Activated T-cell treated with anti-CD3 and anti-CD28 coated beads, Interleukin-2, amount 50 U/mL, for 48 hours (primary cell): Measurements from ENCODE around the gene IFNLR1.

Experiments
- DNase-seq, 2 experiments: peaks; one replicate each; pipeline ENCODE4 v3.0.0-alpha.2; 2020

The IFNLR1 gene

GRCh38 chr1:24142546-24143534, 44.2 kb downstream of the IFNLR1 start, which contains the start of gene IL22RA1:
IL22RA1 (minus strand) TSS chr1:24143140; CDS start chr1:24143082, 58 bp downstream.
- DNase-seq = no peak

- DNase-seq = no peak
Observed at GRCh38 chr1:24141311-24141997, 45.6 kb downstream of the IFNLR1 start.

GRCh38 chr1:24140741-24141181, 46.3 kb downstream of the IFNLR1 start:
- DNase-seq = no peak

DNA sequence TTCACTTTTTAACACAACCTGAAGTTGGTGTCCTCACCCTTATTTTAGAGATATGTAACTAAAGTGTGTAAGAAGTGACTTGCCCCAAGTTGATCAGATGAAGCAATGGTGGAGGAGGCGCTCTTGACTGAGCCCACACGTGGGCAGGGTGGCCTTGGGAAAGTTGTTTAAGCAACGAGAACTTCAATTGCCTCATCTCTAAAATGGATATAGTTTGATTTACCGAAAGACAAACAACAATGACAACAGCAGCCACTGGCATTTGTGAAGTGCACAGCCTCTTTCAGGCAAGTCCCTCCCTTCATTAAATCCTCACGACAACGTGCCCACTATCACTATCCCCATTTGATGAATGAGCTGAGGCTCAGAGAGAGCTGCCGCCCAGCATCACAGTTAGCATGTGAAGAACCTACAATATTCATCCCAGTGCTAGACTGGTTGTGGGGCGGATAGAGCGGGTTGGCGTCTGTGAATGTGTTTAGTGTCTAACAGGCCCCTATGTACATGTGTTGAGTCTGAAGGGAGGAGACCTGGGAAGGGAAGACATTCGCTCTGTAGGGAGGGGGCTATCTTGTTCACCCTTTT, 47.2 kb downstream of the IFNLR1 start:
- DNase-seq = no peak

GRCh38 chr1:24139222-24139489, 47.9 kb downstream of the IFNLR1 start:
- no peak for DNase-seq

DNA sequence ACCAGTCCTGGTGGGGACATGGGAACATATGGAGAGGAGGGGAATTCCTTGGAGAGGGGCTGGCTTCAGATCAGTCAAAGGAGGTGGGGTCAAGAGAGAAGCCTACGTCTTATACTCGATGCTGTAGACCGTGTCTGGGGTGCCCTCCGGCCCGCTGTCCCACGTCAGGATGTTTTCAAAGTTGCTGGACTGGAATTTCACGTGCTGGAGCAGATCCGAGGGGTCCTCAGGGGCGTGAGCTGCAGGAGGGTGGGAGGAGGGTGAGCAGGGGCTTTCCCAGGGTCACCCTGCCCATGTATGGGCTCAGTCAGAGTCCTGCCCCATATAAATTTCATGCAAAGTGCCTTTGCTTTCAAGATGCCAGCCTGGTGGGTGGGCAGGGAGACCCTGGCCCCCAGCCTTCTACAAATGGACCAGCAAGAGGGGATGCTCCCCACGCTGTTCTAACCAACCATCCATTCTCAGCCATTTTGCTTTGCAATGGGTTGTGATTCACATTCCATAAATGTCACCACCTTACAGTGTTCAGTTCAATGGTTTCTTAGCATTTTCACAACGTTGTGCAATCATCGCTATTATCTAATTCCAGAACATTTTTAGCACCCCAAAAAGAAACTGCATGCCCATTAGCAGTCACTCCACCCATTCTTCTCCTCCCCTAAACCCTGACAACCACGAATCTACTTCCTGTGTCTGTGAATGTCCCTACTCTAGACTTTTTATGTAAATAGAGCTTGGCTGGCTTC, 48.4 kb downstream of the IFNLR1 start:
- no peak for DNase-seq

DNA sequence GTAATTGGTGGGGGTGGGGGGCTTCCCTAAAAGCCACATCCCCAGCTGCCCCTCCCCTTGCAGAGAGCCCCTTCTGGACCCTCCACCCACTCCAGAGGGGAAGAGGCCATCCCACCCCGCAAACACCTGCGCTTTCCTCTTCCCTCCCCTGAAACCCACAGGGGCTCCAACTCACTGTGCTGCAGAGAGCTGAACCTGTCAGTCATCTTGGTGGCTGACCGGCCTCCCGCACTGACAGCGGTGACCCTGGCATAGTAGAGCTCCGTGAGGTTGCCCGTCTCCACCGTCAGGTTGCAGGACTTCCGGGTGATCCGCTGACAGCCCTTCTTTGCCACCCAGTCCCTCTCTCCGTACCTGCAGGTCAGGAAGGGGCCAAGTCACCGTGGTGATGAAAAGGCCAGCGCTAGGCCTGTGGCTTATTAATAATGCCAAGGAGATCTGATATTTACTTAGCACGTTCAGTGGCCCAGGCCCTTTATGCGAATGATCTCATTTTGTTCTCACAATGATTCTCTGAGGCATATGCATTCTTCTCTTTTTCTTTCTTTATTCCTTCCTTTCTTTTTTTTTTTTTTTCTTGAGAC, 50.0 kb downstream of the IFNLR1 start:
- DNase-seq = no peak

DNA sequence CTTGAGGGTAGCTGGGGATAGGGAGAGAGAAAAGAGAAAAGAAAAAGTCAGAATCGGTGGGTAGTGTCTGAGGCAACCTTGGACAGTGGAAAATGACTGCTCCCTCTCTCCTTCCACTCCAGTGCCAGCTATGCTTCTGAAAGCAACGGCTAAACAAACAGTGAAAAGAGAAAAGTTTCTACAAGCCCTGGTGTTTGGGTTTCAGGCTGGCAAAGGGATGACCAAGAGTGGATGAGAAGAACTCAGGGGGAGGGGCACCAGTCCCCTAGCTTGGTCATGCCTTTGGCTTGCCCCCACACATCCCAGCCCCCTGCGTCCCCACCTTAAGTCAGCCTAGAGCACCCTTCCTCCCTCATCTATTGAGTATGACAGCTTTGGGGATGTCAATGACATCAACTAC, 52.7 kb downstream of the IFNLR1 start:
- no peak for DNase-seq

DNA sequence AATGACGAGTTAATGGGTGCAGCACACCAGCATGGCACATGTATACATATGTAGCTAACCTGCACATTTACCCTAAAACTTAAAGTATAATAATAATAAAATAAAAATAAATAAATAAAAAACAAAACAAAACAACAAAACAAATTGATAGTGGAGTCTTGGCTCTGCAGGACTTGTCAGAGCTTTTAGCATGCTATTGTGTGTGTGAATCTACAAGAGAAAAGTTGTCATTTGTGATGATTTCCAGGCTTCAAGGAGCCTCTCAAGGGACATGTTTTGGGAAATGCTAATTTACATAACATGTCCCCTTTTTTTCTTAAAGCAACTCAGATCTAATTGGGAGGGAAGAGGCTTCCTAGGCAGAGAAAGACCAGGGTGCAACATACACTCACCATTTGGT, 53.3 kb downstream of the IFNLR1 start:
- no peak for DNase-seq

- no peak for DNase-seq
Observed at GRCh38 chr1:24130385-24130784, 56.7 kb downstream of the IFNLR1 start.

GRCh38 chr1:24127801-24128363, 59.2 kb downstream of the IFNLR1 start:
- DNase-seq = no peak

DNA sequence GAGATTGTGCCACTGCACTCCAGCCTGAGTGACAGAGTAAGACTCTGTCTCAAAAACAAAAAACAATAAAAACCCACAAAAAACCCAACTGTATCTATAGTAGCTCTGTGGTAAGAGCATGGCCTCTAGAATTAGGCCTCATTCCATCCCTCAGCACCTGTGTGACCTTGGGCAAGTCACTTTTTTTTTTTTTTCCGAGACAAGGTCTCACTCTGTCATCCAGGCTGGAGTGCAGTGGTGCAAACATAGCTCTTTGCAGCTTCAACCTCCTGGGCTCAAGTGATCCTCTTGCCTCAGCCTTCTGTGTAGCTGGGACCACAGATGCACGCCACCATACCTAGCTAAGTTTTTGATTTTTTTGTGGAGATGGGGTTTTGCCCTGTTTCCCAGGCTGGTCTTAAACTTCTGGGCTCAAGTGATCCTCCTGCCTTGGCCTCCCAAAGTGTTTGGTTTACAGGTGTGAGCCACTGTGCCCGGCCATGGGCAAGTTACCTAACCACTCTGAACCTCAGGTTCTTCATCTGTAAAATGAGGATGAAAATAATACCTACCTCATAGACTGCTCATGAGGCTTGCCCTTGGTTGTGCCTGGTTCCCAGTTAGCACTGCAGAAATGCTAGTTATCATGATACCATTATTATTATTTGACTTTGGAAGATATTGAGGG, 59.8 kb downstream of the IFNLR1 start:
- no peak for DNase-seq

- no peak for DNase-seq
Observed at GRCh38 chr1:24126672-24127023, 60.4 kb downstream of the IFNLR1 start.

DNA sequence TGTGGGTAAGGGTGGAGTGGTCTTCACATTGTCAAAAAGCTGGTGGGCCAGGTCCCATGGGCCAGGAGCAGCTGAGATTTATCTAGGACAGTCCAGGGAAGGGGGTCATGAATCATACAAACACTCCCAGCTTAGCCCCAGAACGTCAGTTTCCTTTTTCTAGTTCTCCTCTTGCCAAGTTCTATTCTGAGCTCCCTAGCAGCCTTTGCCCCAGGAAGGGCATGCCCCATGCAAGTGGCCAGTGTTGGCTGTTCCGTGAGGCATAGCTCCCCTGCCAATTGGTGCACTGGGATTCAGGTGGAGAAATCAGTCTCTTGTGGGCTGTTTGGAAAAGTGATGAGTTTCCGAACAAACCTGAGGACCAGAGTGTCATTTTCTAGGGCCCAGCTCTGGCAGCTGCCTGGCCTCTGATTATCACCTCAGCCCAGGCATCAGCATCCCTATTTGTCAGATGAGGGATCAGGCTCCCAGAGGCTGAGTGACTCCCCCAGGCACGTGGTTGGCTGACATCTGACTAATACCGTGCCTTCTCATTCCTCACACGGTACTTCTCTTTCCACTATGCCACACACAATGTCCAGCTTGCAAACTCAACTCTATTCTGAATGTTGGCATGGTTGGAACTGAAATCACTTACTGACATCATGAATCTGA, 60.9 kb downstream of the IFNLR1 start:
- no peak for DNase-seq

DNA sequence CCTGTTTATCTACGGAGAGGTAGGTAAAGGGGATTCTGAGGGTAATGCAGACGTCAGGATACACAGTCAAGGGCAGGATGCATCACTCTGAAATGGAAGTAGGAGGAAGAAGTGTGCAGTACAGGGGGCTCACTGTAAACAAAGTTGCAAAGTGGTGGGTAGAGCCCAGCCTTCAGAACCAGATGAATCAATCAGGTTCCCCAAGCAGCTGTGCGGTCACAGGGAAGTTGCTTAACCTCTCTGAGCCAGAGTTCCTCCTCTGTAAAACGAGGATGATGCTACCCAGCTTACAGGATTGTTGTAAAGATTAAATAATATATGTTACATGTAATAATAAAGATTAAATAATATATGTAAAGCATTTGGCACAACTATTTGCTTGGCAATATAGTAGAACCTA, 61.6 kb downstream of the IFNLR1 start:
- DNase-seq = no peak

GRCh38 chr1:24124980-24125379, 62.1 kb downstream of the IFNLR1 start:
- DNase-seq = no peak

DNA sequence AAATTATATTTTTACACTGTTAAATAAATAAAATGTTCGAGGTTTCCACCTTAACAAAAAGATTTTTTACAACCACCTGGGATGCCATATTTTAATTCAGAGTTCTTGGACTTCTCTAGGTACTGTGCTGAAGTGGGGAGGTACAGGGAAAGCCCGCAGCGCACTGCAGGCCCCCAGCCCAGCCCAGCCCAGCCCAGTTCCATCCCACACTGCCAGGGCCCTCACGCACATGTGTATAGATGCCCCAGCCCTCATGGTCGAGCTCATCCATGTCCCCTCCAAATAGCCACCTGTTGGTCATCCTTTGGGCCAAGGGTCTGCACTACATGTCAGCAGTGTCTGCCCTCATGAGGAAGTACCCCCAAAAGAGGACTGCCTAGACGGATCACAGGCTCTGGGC, 63.5 kb downstream of the IFNLR1 start:
- DNase-seq = no peak

DNA sequence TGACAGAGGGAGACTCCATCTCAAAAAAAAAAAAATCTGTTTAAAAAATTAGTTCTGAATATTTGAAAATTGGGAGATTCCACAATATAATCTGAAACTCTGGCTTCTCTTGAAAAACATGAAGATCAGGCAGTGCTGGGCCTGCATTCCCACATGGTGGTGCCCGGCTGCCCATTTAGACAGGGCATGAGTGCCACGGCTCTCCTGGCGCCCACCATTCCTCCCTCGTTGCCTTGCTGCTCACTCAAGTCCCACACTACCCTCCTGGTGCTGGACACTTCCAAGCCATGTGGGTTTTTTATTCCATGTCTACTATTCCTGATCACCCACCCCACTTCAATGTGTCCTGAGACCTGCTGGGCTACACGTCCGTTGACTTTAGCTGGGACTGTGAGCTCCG, 64.3 kb downstream of the IFNLR1 start:
- no peak for DNase-seq

DNA sequence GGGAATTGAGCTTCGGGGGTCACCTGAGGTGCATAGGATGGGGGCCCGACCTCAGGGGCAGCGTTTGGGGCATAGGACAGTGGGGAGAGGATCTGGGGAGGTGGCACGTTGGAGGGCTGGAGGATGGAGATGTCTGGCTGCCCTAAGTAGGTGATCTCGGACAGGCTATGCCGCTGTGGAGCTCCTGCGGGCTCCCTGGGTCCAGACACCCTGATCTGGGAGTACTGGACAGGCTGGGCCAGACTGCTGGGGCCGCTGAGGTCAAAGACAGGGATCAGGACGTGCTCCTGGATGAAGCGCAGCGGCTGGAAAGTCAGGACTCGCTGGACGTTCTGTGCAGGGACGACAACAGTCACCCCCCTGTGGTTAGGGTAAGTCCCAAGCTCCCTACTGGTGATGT, 65.7 kb downstream of the IFNLR1 start:
- no peak for DNase-seq

DNA sequence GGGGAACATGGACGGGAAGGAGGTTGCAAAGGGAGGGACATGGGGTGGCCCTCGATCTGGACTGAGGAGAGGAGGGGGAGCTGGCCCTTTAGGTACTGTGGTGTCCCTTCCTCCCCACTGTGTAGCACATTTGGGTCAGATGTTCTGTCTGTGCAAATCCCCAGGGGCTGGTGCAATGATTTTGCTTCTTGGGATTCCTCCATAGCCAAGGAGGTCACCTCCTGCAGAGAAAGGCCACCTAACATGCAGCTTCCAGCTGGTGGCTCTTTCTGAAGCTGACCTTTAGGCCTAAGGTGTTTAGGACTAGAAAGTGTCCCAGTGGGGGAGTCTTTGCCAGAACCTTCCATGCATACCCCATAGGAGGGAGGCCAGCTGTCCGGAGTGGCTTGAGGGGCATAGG, 66.1 kb downstream of the IFNLR1 start:
- DNase-seq = no peak
